Mesendoderm (in vitro differentiated cells): Measurements from ENCODE around the gene ICE1.
"Not testable (repeated sequence)": the region's sequence is repeated elsewhere in the genome, so short reads cannot be mapped to it uniquely, and the experiment has no call there.

Experiments used
- DNase-seq: peaks from one replicate; pipeline ENCODE4 v3.0.0; 2013
- H2AK5ac ChIP-seq: 2 replicates; pipeline ENCODE4 v1.6.1; 2013; ENCODE audit warnings: low read length, inconsistent platforms
- H2BK120ac ChIP-seq: 2 replicates; pipeline ENCODE4 v1.6.1; 2013; ENCODE audit warnings: low read depth, mild to moderate bottlenecking, low read length, moderate library complexity, mixed read lengths
- H2BK15ac ChIP-seq: replicated peaks from 2 replicates; pipeline ENCODE4 v1.6.1; 2013; ENCODE audit warnings: low read depth, mild to moderate bottlenecking, moderate library complexity
- H2BK5ac ChIP-seq: 2 replicates; pipeline ENCODE4 v1.6.1; 2013; ENCODE audit warnings: low read length, inconsistent platforms
- H3K18ac ChIP-seq: 2 replicates; pipeline ENCODE4 v1.6.1; 2013; ENCODE audit warnings: mild to moderate bottlenecking, low read length, mixed read lengths
- H3K23ac ChIP-seq: one replicate; pipeline ENCODE4 v1.6.1; 2013; ENCODE audit warnings: low read length
- H3K27ac ChIP-seq: 2 replicates; pipeline ENCODE4 v1.5.1; 2013; ENCODE audit warnings: low read depth, mild to moderate bottlenecking, inconsistent platforms, low read length, moderate library complexity
- H3K27me3 ChIP-seq: 2 replicates; pipeline ENCODE4 v1.6.1; 2013; ENCODE audit warnings: low read length, control low read depth, mild to moderate bottlenecking, inconsistent platforms; ENCODE audit not compliant: insufficient read depth, poor library complexity
- H3K36me3 ChIP-seq: 2 replicates; pipeline ENCODE4 v1.6.1; 2013; ENCODE audit warnings: low read length, inconsistent platforms; ENCODE audit not compliant: control insufficient read depth, insufficient read depth
- H3K4ac ChIP-seq: one replicate; pipeline ENCODE4 v1.6.1; 2013; ENCODE audit warnings: low read depth, mild to moderate bottlenecking, low read length, moderate library complexity
- H3K4me1 ChIP-seq: 2 replicates; pipeline ENCODE4 v1.6.1; 2013; ENCODE audit warnings: low read depth, low read length, inconsistent platforms; ENCODE audit not compliant: control insufficient read depth
- H3K4me2 ChIP-seq: 2 replicates; pipeline ENCODE4 v1.6.1; 2013; ENCODE audit warnings: low read length
- H3K4me3 ChIP-seq: 2 replicates; pipeline ENCODE4 v1.5.1; 2013; ENCODE audit warnings: mild to moderate bottlenecking, low read length
- H3K56ac ChIP-seq: one replicate; pipeline ENCODE4 v1.6.1; 2013; ENCODE audit warnings: low read length
- H3K79me1 ChIP-seq: 2 replicates; pipeline ENCODE4 v1.6.1; 2013; ENCODE audit warnings: low read length, inconsistent platforms
- H3K79me2 ChIP-seq: 2 replicates; pipeline ENCODE4 v1.6.1; 2013; ENCODE audit warnings: mild to moderate bottlenecking, low read length; ENCODE audit not compliant: control insufficient read depth, insufficient read depth
- H3K9ac ChIP-seq: 2 replicates; pipeline ENCODE4 v1.6.1; 2013; ENCODE audit warnings: low read length, inconsistent platforms
- H4K5ac ChIP-seq: one replicate; pipeline ENCODE4 v1.6.1; 2013; ENCODE audit warnings: low read length
- H4K8ac ChIP-seq: one replicate; pipeline ENCODE4 v1.6.1; 2013; ENCODE audit warnings: low read depth, mild to moderate bottlenecking, control low read depth, low read length, moderate library complexity
- WGBS: extraction: QIAGEN DNeasy Blood & Tissue Kit; methylation state at CpG from one replicate; pipeline ENCODE4 v1.1.7; 2013; ENCODE audit warnings: low lambda C conversion rate, missing lambda C conversion rate; ENCODE audit not compliant: insufficient coverage; ENCODE audit errors: extremely low coverage; 5-methylcytosine and 5-hydroxymethylcytosine counted together

The ICE1 gene

DNA sequence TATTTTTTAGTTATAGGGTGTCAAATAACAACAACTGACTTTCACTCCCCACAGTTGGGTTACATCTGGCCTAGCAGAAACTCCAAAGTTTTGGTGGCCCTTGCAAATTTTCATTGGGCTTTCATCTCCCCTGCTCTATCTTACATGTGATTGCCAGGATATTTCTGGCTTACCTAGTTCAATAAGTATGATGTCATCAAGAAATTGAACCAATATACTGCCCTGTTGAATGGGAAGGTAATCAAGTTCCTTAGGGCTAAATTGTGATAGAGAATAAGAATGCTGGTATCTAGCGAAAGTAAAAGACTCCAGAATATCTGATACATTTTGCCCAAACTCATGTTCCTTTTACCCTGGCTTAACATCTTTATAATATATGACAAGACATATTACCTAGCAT, 17.0 kb upstream of the ICE1 start:
- Histone ChIP-seq H3K56ac (no peak overlapping the region), H2BK5ac (no peak overlapping the region), H2AK5ac (no peak overlapping the region), H3K23ac (no peak overlapping the region), H3K79me2 (no peaks in the 10 kb centered on the region), H3K79me1 (no peaks in the 10 kb centered on the region), H3K4me3 (no peak overlapping the region), H3K4ac (no peak overlapping the region), H2BK120ac (no peak overlapping the region), H3K4me1 (peaks cover 3% of the 10 kb centered on the region), H3K27me3 (no peaks in the 10 kb centered on the region), H3K18ac (no peak overlapping the region), H3K27ac (no peak overlapping the region), H4K5ac (no peak overlapping the region), H3K36me3 (no peaks in the 10 kb centered on the region), H3K9ac (no peak overlapping the region), H2BK15ac (no peak overlapping the region), H4K8ac (no peak overlapping the region), H3K4me2 (no peak overlapping the region)
- no peak for DNase-seq
- WGBS: no CpG with 5 or more reads among the region's 1 CpG

DNA sequence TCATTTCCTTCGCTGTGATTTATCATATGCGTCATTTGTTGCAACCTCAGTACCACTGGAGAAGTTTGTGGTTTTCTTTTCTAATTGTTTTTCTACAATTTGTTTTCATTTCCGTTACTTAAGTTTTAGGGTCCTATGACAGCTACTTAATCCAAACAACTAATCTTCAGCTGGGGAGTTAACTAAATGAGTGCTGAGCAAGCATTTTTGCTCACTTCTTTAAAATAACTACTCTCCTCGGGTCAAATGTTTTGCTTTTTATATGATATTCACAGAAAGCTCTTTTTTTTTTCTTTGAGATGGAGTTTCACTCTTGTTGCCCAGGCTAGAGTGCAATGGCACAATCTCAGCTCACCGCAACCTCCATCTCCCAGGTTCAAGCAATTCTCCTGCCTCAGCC, 14.6 kb upstream of the ICE1 start:
- Histone ChIP-seq H3K23ac (no peak overlapping the region), H2BK15ac (no peak overlapping the region), H2BK5ac (no peak overlapping the region), H3K18ac (no peak overlapping the region), H4K5ac (no peak overlapping the region), H3K9ac (no peak overlapping the region), H3K4me2 (no peak overlapping the region), H2BK120ac (no peak overlapping the region), H3K4ac (no peak overlapping the region), H3K79me1 (no peaks in the 10 kb centered on the region), H3K79me2 (no peaks in the 10 kb centered on the region), H3K4me1 (no peaks in the 10 kb centered on the region), H3K56ac (no peak overlapping the region), H3K27me3 (no peaks in the 10 kb centered on the region), H3K27ac (no peak overlapping the region), H3K36me3 (no peaks in the 10 kb centered on the region), H2AK5ac (no peak overlapping the region), H4K8ac (no peak overlapping the region), H3K4me3 (no peak overlapping the region)
- DNase-seq: no peak
- no CpG with 5 or more reads among the region's 5 CpGs for WGBS

DNA sequence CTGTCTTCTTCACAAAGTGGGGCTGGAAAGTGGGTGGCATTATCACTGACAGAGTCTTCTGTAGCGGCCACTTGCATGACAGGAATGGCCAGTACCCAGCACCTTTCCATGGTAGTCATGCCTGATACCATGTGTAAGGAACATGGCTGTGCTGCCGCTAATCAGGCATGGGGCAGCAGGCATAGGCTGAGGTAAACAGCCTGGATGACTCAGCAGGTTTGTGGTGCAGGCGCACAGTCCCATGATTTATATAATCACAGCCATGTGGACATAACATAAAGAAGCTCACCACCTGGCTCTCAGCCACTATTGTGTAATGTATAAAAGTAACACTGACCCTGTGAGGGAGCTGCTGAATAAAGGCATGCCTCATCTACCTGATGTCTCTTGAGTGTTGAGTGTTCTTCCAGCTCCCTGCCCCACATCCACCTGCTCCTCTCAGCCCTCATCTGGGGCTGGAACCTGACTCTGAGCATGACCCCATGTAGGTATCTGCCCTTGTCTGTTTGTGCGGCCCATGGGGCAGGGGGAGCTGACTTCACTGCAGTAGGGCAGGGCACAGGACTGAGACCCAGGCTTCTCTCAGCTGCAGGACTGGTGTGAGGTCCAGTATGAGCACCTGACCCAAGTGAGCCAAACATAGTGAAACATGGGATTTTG, 13.2 kb upstream of the ICE1 start:
- H3K4me2 ChIP-seq: no peak overlapping the region
- no peak overlapping the region for H2BK5ac ChIP-seq
- no peak overlapping the region for H3K9ac ChIP-seq
- H3K23ac ChIP-seq: no peak overlapping the region
- peak; percentile 68 for DNase-seq
- no peak overlapping the region for H3K56ac ChIP-seq
- H2BK15ac ChIP-seq: no peak overlapping the region
- H4K8ac ChIP-seq: no peak overlapping the region
- H2BK120ac ChIP-seq: no peak overlapping the region
- H3K27me3 ChIP-seq: no peaks in the 10 kb centered on the region
- H3K18ac ChIP-seq: no peak overlapping the region
- no peak overlapping the region for H3K4ac ChIP-seq
- H4K5ac ChIP-seq: no peak overlapping the region
- no peaks in the 10 kb centered on the region for H3K36me3 ChIP-seq
- no CpG with 5 or more reads among the region's 4 CpGs for WGBS
- H3K79me2 ChIP-seq: no peaks in the 10 kb centered on the region
- H3K4me1 ChIP-seq: no peaks in the 10 kb centered on the region
- no peak overlapping the region for H3K27ac ChIP-seq
- no peaks in the 10 kb centered on the region for H3K79me1 ChIP-seq
- no peak overlapping the region for H2AK5ac ChIP-seq
- peak overlapping the region; percentile 13 for H3K4me3 ChIP-seq

DNA sequence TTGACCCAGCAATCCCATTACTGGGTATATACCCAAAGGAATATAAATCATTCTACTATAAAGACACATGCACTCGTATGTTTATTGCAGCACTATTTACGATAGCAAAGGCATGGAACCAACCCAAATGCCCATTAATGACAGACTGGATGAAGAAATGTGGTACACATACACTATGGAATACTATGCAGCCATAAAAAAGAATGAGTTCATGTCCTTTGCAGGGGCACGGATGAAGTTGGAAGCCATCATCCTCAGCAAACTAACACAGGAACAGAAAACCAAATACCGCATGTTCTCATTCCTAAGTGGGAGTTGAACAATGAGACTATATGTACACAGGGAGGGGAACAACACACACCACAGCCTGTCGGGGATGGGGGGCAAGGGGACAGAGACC, 8.6 kb upstream of the ICE1 start:
- H3K27ac ChIP-seq, H3K79me1 ChIP-seq, H3K4me2 ChIP-seq, DNase-seq, H3K18ac ChIP-seq, H3K4ac ChIP-seq, H2BK120ac ChIP-seq, H3K9ac ChIP-seq, H3K36me3 ChIP-seq, H3K23ac ChIP-seq, H4K5ac ChIP-seq, H3K27me3 ChIP-seq, H3K79me2 ChIP-seq, H2BK5ac ChIP-seq, H3K56ac ChIP-seq, H3K4me1 ChIP-seq, H3K4me3 ChIP-seq, H2AK5ac ChIP-seq, H2BK15ac ChIP-seq, H4K8ac ChIP-seq: not testable (repeated sequence)
- no CpG with 5 or more reads among the region's 5 CpGs for WGBS

DNA sequence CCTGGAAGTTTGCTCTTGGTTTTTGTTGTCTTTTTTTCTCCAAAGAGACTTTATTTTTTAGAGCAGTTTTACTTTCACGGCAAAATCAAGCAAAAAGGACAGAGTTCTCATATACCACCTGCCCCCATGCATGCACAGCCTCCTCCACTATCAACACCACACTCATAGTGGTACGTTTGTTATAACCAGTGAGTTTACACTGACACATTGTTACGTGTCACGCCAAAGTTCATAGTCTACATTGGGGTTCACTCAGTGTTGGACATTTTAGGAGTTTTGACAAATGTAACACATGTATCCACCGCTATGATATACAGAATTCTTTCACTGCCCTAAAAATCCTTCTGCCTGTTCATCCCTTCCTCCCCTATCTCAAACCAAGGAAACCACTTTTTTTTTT, 7.5 kb upstream of the ICE1 start:
- Histone ChIP-seq H3K4ac (no peak overlapping the region), H3K18ac (no peak overlapping the region), H3K23ac (no peak overlapping the region), H3K9ac (no peak overlapping the region), H3K79me1 (no peaks in the 10 kb centered on the region), H3K4me3 (no peak overlapping the region), H4K5ac (no peak overlapping the region), H3K4me2 (no peak overlapping the region), H2BK120ac (no peak overlapping the region), H3K36me3 (no peaks in the 10 kb centered on the region), H3K27me3 (no peaks in the 10 kb centered on the region), H2BK5ac (no peak overlapping the region), H3K27ac (no peak overlapping the region), H3K79me2 (no peaks in the 10 kb centered on the region), H3K56ac (no peak overlapping the region), H4K8ac (no peak overlapping the region), H2BK15ac (no peak overlapping the region), H3K4me1 (no peaks in the 10 kb centered on the region), H2AK5ac (no peak overlapping the region)
- no peak for DNase-seq
- WGBS: no CpG with 5 or more reads among the region's 5 CpGs

DNA sequence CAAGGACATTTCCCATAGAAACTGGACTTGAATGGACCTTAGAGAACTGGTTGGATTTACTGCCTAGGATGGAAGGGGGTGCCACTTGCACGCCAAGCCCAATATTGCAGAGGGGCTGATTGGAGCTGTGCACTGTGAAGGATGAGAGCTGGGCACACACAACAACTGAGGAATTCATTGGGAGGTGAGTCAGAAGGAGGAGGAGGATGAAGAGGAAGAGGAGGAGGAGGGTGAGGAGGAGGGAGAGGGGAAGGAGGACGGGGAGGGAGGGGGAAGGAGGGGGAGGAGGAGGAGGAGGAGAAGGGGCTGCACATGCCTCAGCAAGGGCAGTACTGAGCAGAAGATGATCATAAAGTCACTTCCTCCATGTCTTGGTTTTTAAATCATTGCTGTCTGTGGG, 5.7 kb upstream of the ICE1 start:
- H4K8ac ChIP-seq: no peak overlapping the region
- H3K27ac ChIP-seq: no peak overlapping the region
- H3K4me2 ChIP-seq: no peak overlapping the region
- H2BK15ac ChIP-seq: no peak overlapping the region
- H3K9ac ChIP-seq: no peak overlapping the region
- no peaks in the 10 kb centered on the region for H3K27me3 ChIP-seq
- no peak overlapping the region for H3K23ac ChIP-seq
- no peaks in the 10 kb centered on the region for H3K79me2 ChIP-seq
- no peak overlapping the region for H3K4ac ChIP-seq
- H3K36me3 ChIP-seq: no peaks in the 10 kb centered on the region
- no peak overlapping the region for H4K5ac ChIP-seq
- WGBS: no CpG with 5 or more reads among the region's 2 CpGs
- no peak overlapping the region for H2AK5ac ChIP-seq
- H3K56ac ChIP-seq: no peak overlapping the region
- H2BK5ac ChIP-seq: no peak overlapping the region
- H3K18ac ChIP-seq: no peak overlapping the region
- H3K79me1 ChIP-seq: no peaks in the 10 kb centered on the region
- H2BK120ac ChIP-seq: no peak overlapping the region
- no peak for DNase-seq
- H3K4me1 ChIP-seq: peaks cover 2% of the 10 kb centered on the region
- no peak overlapping the region for H3K4me3 ChIP-seq
